ENCODE data around the gene ROCK2. TPM values are rescaled to one million over a fixed set of nuclear protein-coding genes. Genes with fewer than 3 reads are reported as not detected.

Gene ROCK2
- total and polyA plus RNA-seq, 2 of the 13 experiments (the other 11 are each of a cell fraction or from before 2014, with no cell fraction given), result 38.1 to 119 TPM

GRCh38 chr2:11363868-11364564 lies 19.6 kb upstream of the ROCK2 start (continued):
- no peak; the same call in 1 of the 2 replicates for TF ChIP-seq ZBTB8A (CRISPR knock-in tag; IDR thresholded peaks at IDR 0.05; ENCODE audit: borderline replicate concordance, low read depth)
- no peak for TF ChIP-seq SOX5 (CRISPR knock-in tag; IDR thresholded peaks at IDR 0.05; ENCODE audit: borderline replicate concordance)
- TF ChIP-seq KLF15 (CRISPR knock-in tag; IDR thresholded peaks at IDR 0.05; ENCODE audit: borderline replicate concordance), result no peak
- no peak for TF ChIP-seq MEF2D (CRISPR knock-in tag; IDR thresholded peaks at IDR 0.05)
- TF ChIP-seq SP2 (CRISPR knock-in tag; IDR thresholded peaks at IDR 0.05), result no peak
- TF ChIP-seq ZNF512 (CRISPR knock-in tag; IDR thresholded peaks at IDR 0.05), result no peak
- no peak for TF ChIP-seq NBN (conservative IDR thresholded peaks at IDR 0.05)
- TF ChIP-seq ZNF17 (CRISPR knock-in tag; IDR thresholded peaks at IDR 0.05), result no peak
- no peak for TF ChIP-seq BCL6 (CRISPR knock-in tag; IDR thresholded peaks at IDR 0.05)
- 0 out of 2 replicates have a peak, but pooled peaks have one; percentile 35 for TF ChIP-seq TARDBP (CRISPR knock-in tag; IDR thresholded peaks at IDR 0.05)
- no peak for TF ChIP-seq CREB3 (CRISPR knock-in tag; IDR thresholded peaks at IDR 0.05)
- no peak for TF ChIP-seq ZNF724P (CRISPR knock-in tag; IDR thresholded peaks at IDR 0.05; ENCODE audit: borderline replicate concordance)
- TF ChIP-seq KLF6 (CRISPR knock-in tag; IDR thresholded peaks at IDR 0.05), result no peak
- no peak for TF ChIP-seq REL (CRISPR knock-in tag; conservative IDR thresholded peaks at IDR 0.05)
- TF ChIP-seq ZNF788 (CRISPR knock-in tag; IDR thresholded peaks at IDR 0.05; ENCODE audit: borderline replicate concordance), result peak; percentile 81; the same call in 1 of the 2 replicates
- TF ChIP-seq DMAP1 (CRISPR knock-in tag; IDR thresholded peaks at IDR 0.05), result no peak
- TF ChIP-seq PRDM4 (CRISPR knock-in tag; IDR thresholded peaks at IDR 0.05; ENCODE audit: borderline replicate concordance), result no peak
- TF ChIP-seq JUN (CRISPR knock-in tag; IDR thresholded peaks at IDR 0.05), result no peak
- TF ChIP-seq JDP2 (CRISPR knock-in tag; IDR thresholded peaks at IDR 0.05; ENCODE audit: borderline replicate concordance), result no peak; the same call in 1 of the 2 replicates
- no peak for TF ChIP-seq ATAD3A (CRISPR knock-in tag; IDR thresholded peaks at IDR 0.05)
- TF ChIP-seq, protein P1, sequence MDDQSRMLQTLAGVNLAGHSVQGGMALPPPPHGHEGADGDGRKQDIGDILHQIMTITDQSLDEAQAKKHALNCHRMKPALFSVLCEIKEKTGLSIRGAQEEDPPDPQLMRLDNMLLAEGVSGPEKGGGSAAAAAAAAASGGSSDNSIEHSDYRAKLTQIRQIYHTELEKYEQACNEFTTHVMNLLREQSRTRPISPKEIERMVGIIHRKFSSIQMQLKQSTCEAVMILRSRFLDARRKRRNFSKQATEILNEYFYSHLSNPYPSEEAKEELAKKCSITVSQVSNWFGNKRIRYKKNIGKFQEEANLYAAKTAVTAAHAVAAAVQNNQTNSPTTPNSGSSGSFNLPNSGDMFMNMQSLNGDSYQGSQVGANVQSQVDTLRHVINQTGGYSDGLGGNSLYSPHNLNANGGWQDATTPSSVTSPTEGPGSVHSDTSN (CRISPR knock-in tag; IDR thresholded peaks at IDR 0.05; ENCODE audit: borderline replicate concordance), result no peak
- TF ChIP-seq, protein P2, sequence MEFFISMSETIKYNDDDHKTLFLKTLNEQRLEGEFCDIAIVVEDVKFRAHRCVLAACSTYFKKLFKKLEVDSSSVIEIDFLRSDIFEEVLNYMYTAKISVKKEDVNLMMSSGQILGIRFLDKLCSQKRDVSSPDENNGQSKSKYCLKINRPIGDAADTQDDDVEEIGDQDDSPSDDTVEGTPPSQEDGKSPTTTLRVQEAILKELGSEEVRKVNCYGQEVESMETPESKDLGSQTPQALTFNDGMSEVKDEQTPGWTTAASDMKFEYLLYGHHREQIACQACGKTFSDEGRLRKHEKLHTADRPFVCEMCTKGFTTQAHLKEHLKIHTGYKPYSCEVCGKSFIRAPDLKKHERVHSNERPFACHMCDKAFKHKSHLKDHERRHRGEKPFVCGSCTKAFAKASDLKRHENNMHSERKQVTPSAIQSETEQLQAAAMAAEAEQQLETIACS (CRISPR knock-in tag; IDR thresholded peaks at IDR 0.05), result no peak

All from HepG2 (cell line).